Osteocyte (in vitro differentiated cells): ENCODE results near the gene C16orf78. TPM values are rescaled to one million over a fixed set of nuclear protein-coding genes. Genes with fewer than 3 reads are reported as not detected.

Experiments
- DNase-seq: peaks from one replicate; pipeline ENCODE4 v3.0.0; 2021; ENCODE audit warnings: mixed read lengths; ENCODE audit not compliant: unreplicated experiment; ENCODE audit errors: extremely low spot score
- H3K27ac Mint-ChIP-seq: one replicate; pipeline ENCODE4 v1.8.0; 2021; ENCODE audit warnings: mild to moderate bottlenecking, mixed read lengths; ENCODE audit not compliant: unreplicated experiment
- H3K27me3 Mint-ChIP-seq: one replicate; pipeline ENCODE4 v1.8.0; 2021; ENCODE audit warnings: mixed read lengths; ENCODE audit not compliant: unreplicated experiment
- H3K36me3 Mint-ChIP-seq: one replicate; pipeline ENCODE4 v1.8.0; 2021; ENCODE audit warnings: mixed read lengths; ENCODE audit not compliant: unreplicated experiment
- H3K4me1 Mint-ChIP-seq: one replicate; pipeline ENCODE4 v1.8.0; 2021; ENCODE audit warnings: mixed read lengths; ENCODE audit not compliant: unreplicated experiment
- H3K4me3 Mint-ChIP-seq: one replicate; pipeline ENCODE4 v1.8.0; 2021; ENCODE audit warnings: mild to moderate bottlenecking, moderate library complexity, mixed read lengths; ENCODE audit not compliant: unreplicated experiment
- H3K9me3 Mint-ChIP-seq: one replicate; pipeline ENCODE4 v1.8.0; 2021; ENCODE audit warnings: mixed read lengths; ENCODE audit not compliant: unreplicated experiment
- total RNA-seq: library from RNA; stranded (reverse); gene quantifications from 2 replicates; pipeline ENCODE4 v1.2.1, GENCODE V29; 2021
- TF ChIP-seq, protein P1 (sequence below): fragments of 200-600 bp; sonication (generic); IDR thresholded peaks from 2 replicates; pipeline ENCODE4 v1.5.0; 2021; ENCODE audit warnings: antibody characterized with exemption, mild to moderate bottlenecking, moderate library complexity

The C16orf78 gene
- total RNA-seq, 1 donor from 2014 or later = not detected

GRCh38 chr16:49332589-49333258, 40.9 kb upstream of the C16orf78 start:
- H3K4me3 Mint-ChIP-seq = no peak overlapping the region
- no peaks in the 10 kb centered on the region for H3K4me1 Mint-ChIP-seq
- H3K27ac Mint-ChIP-seq = no peak overlapping the region
- DNase-seq = no peak
- H3K9me3 Mint-ChIP-seq = no peaks in the 10 kb centered on the region
- TF ChIP-seq, protein P1, sequence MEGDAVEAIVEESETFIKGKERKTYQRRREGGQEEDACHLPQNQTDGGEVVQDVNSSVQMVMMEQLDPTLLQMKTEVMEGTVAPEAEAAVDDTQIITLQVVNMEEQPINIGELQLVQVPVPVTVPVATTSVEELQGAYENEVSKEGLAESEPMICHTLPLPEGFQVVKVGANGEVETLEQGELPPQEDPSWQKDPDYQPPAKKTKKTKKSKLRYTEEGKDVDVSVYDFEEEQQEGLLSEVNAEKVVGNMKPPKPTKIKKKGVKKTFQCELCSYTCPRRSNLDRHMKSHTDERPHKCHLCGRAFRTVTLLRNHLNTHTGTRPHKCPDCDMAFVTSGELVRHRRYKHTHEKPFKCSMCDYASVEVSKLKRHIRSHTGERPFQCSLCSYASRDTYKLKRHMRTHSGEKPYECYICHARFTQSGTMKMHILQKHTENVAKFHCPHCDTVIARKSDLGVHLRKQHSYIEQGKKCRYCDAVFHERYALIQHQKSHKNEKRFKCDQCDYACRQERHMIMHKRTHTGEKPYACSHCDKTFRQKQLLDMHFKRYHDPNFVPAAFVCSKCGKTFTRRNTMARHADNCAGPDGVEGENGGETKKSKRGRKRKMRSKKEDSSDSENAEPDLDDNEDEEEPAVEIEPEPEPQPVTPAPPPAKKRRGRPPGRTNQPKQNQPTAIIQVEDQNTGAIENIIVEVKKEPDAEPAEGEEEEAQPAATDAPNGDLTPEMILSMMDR = no peak
- H3K27me3 Mint-ChIP-seq = no peaks in the 10 kb centered on the region
- no peaks in the 10 kb centered on the region for H3K36me3 Mint-ChIP-seq

DNA sequence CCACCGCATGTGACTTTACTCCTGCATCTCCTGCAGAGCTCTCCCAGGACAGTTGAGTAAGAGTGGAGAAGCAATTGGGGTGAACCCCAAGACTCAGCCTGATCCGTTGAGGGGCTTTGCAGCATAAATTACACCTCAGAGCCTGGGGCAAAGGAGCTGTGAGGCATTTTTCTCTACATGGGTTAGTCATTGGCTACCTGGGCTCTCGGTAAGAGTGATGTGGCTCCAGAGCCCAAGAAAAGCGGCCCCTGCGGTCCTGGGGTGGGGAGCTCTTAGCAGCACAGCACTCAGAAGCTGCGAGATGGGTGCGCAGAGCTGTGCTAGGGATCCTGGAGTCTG, 40.4 kb upstream of the C16orf78 start:
- no peak for DNase-seq
- H3K27me3 Mint-ChIP-seq = no peaks in the 10 kb centered on the region
- H3K4me1 Mint-ChIP-seq = no peaks in the 10 kb centered on the region
- H3K4me3 Mint-ChIP-seq = no peak overlapping the region
- H3K27ac Mint-ChIP-seq = no peak overlapping the region
- H3K36me3 Mint-ChIP-seq = no peaks in the 10 kb centered on the region
- H3K9me3 Mint-ChIP-seq = no peaks in the 10 kb centered on the region
- TF ChIP-seq, protein P1 = no peak

- Mint-ChIP-seq H3K4me3 (no peak overlapping the region), H3K27ac (no peak overlapping the region), H3K9me3 (no peaks in the 10 kb centered on the region), H3K4me1 (no peaks in the 10 kb centered on the region), H3K36me3 (no peaks in the 10 kb centered on the region), H3K27me3 (no peaks in the 10 kb centered on the region)
- TF ChIP-seq, protein P1 = no peak
- no peak for DNase-seq
Observed at GRCh38 chr16:49335828-49336227, 37.8 kb upstream of the C16orf78 start.

GRCh38 chr16:49336581-49336980, 37.0 kb upstream of the C16orf78 start:
- no peaks in the 10 kb centered on the region for H3K9me3 Mint-ChIP-seq
- H3K27ac Mint-ChIP-seq = no peak overlapping the region
- no peaks in the 10 kb centered on the region for H3K36me3 Mint-ChIP-seq
- H3K4me1 Mint-ChIP-seq = no peaks in the 10 kb centered on the region
- H3K4me3 Mint-ChIP-seq = no peak overlapping the region
- DNase-seq = no peak
- TF ChIP-seq, protein P1 = no peak
- no peaks in the 10 kb centered on the region for H3K27me3 Mint-ChIP-seq

GRCh38 chr16:49337814-49338350, 35.7 kb upstream of the C16orf78 start:
- TF ChIP-seq, protein P1 = no peak
- Mint-ChIP-seq H3K9me3 (no peaks in the 10 kb centered on the region), H3K4me3 (no peak overlapping the region), H3K27ac (no peak overlapping the region), H3K27me3 (no peaks in the 10 kb centered on the region), H3K36me3 (no peaks in the 10 kb centered on the region), H3K4me1 (no peaks in the 10 kb centered on the region)
- DNase-seq = no peak
